Skeletal muscle tissue (tissue), 4 donors: Measurements from ENCODE around the gene CHTF18. TPM values are rescaled to one million over a fixed set of nuclear protein-coding genes. Genes with fewer than 3 reads are reported as not detected.
A peak's percentile ranks its signal among the peaks of the same experiment; 100 is the strongest.

Experiments
- H3K27ac ChIP-seq: one replicate; pipeline ENCODE4 v1.7.0; 2013; ENCODE audit warnings: mild to moderate bottlenecking, low read depth, low read length, inconsistent platforms
- H3K27me3 ChIP-seq, 3 donors: one replicate each; pipeline ENCODE4 v1.7.0; 2013; ENCODE audit warnings: low read length in 3 of 3; ENCODE audit not compliant: control insufficient read depth in 3 of 3, insufficient read depth in 3 of 3
- H3K36me3 ChIP-seq, 3 donors: one replicate each; pipeline ENCODE4 v1.7.0; 2013; ENCODE audit warnings: low read length in 3 of 3; ENCODE audit not compliant: control insufficient read depth in 3 of 3, insufficient read depth in 3 of 3
- H3K4me1 ChIP-seq, 3 donors: one replicate each; pipeline ENCODE4 v1.7.0; 2013; ENCODE audit warnings: low read length in 3 of 3, mild to moderate bottlenecking in 3 of 3; ENCODE audit not compliant: control insufficient read depth in 3 of 3, insufficient read depth in 3 of 3
- H3K4me3 ChIP-seq, 3 donors: one replicate each; pipeline ENCODE4 v1.7.0; 2013; ENCODE audit warnings: low read length in 3 of 3
- H3K9ac ChIP-seq, 3 donors: one replicate each; pipeline ENCODE4 v1.7.0; 2013; ENCODE audit warnings: low read length in 3 of 3, mild to moderate bottlenecking in 3 of 3, moderate library complexity in 2 of 3, low read depth in 1 of 3
- H3K9me3 ChIP-seq, 3 donors: one replicate each; pipeline ENCODE4 v1.7.0; 2013; ENCODE audit warnings: low read length in 3 of 3; ENCODE audit not compliant: control insufficient read depth in 3 of 3
- total RNA-seq: library from RNA; depleted of rRNA; stranded (reverse); fragments of >200 nt; gene quantifications from one replicate; pipeline ENCODE4 v1.2.3, GENCODE V29; 2014
- donor health status: Osteomylitis.

Gene CHTF18
- total RNA-seq, 1 donor from 2014 or later: 4.2 TPM

DNA sequence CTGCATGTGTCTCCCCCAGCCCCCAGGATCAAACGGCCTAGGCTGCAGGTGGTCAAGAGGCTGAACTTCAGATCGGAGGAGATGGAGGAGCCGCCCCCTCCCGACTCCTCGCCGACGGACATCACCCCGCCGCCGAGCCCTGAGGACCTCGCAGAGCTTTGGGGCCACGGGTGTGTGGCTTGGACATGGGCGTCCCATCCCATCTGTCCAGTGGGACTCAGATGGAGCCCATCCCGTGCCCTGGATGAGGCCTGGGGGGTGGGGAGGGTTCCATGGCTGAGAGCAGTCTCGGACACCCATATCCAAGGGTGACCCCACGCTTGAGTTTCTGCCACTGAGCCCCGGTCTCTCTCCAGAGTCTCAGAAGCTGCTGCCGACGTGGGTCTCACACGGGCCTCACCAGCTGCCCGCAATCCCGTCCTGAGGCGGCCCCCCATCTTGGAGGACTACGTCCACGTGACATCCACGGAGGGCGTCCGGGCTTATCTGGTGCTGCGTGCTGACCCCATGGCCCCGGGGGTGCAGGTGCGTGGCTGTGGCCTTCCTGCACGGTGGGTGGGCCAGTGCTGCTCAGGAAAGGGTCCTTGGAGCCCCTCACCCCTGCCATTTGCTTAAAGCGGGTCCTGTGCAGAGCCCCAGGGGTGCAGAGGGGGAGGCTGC lies 901 bp downstream of the CHTF18 start:
- peak overlapping the region; percentile 57 to 74 (median 62) for H3K9ac ChIP-seq
- H3K27me3 ChIP-seq: peaks cover 0 to 2% (median 0%) of the 10 kb centered on the region in 3 donors
- no peaks in the 10 kb centered on the region for H3K9me3 ChIP-seq
- peaks cover 11 to 24% (median 15%) of the 10 kb centered on the region in 3 donors for H3K4me1 ChIP-seq
- H3K4me3 ChIP-seq: peak overlapping the region; percentile 77 to 83 (median 78)
- H3K27ac ChIP-seq: no peak overlapping the region
- peaks cover 5 to 14% (median 6%) of the 10 kb centered on the region in 3 donors for H3K36me3 ChIP-seq

DNA sequence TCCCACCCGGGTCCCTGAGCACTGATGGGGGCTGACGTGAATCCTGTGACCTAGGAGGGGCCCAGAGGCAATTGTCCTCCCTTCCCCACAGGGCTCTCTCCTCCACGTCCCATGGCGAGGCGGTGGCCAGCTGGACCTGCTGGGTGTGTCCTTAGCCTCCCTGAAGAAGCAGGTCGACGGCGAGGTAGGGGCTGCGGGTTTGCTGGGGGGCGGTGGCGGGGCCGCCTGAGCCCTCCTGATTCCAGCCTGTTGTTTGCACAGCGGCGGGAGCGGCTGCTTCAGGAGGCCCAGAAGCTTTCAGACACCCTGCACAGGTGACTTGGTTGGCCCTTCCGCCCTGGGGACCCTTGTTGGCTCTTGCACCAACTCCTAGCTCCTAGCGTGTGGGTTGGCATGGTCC lies 1.7 kb downstream of the CHTF18 start:
- Histone ChIP-seq H3K27me3 (no peaks in the 10 kb centered on the region), H3K9ac (no peak overlapping the region), H3K4me3 (no peak overlapping the region), H3K4me1 (peaks cover 11 to 24% (median 15%) of the 10 kb centered on the region in 3 donors), H3K36me3 (peaks cover 5 to 14% (median 6%) of the 10 kb centered on the region in 3 donors), H3K9me3 (no peaks in the 10 kb centered on the region), H3K27ac (no peak overlapping the region)

DNA sequence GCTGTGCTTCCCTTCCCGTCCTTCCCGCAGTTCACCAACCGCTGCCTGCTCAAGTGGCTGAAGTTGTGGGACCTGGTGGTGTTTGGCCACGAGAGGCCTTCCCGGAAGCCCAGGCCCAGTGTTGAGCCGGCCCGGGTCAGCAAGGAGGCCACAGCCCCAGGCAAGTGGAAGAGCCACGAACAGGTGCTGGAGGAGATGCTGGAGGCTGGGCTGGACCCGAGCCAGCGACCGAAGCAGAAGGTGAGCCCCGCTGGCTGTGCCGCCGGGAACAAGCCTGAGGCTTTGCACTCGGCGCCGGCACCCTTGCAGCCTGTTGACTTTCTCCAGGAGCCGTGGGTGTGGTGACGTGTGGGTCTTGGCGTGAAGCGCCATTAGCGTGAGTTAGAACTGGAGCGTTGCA lies 2.7 kb downstream of the CHTF18 start:
- H3K9me3 ChIP-seq: no peaks in the 10 kb centered on the region
- no peak overlapping the region for H3K4me3 ChIP-seq
- no peak overlapping the region for H3K9ac ChIP-seq
- H3K27ac ChIP-seq: no peak overlapping the region
- peaks cover 0 to 4% (median 0%) of the 10 kb centered on the region in 3 donors for H3K27me3 ChIP-seq
- peaks cover 3 to 13% (median 6%) of the 10 kb centered on the region in 3 donors for H3K36me3 ChIP-seq
- H3K4me1 ChIP-seq: peaks cover 11 to 24% (median 15%) of the 10 kb centered on the region in 3 donors

DNA sequence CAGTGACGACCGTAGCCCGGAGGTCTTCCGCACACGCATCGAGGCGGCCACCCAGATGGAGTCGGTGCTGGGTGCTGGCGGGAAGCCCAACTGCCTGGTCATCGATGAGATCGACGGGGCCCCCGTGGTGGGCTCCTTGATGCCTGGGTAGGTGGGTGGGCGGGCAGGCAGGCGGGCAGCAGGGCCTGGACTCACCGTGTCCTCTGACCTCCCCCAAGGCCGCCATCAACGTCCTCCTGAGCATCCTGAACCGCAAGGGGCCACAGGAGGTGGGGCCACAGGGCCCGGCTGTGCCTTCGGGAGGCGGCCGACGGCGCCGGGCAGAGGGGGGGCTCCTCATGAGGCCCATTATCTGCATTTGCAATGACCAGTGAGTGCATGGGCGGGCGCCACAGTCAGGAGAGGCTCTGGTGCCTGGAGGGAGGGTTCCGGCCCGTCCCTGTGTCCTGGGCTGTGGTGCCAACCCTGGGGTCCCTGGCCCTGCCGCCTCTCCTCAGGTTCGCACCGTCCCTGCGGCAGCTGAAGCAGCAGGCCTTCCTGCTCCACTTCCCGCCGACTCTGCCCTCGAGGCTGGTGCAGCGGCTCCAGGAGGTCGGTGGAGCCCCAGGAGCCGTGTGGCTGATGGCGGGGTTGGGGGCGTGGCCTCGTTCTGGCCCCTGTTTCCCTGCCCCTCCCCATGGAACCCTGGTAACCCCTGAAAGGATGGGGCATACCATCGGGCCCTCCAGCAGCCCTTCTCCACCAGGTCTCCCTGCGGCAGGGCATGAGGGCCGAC lies 4.0 kb downstream of the CHTF18 start:
- Histone ChIP-seq H3K9me3 (no peaks in the 10 kb centered on the region), H3K27me3 (peaks cover 0 to 8% (median 2%) of the 10 kb centered on the region in 3 donors), H3K4me3 (no peak overlapping the region), H3K27ac (no peak overlapping the region), H3K36me3 (peaks cover 0 to 8% (median 0%) of the 10 kb centered on the region in 3 donors), H3K4me1 (peaks cover 10 to 16% (median 10%) of the 10 kb centered on the region in 3 donors), H3K9ac (no peak overlapping the region)

DNA sequence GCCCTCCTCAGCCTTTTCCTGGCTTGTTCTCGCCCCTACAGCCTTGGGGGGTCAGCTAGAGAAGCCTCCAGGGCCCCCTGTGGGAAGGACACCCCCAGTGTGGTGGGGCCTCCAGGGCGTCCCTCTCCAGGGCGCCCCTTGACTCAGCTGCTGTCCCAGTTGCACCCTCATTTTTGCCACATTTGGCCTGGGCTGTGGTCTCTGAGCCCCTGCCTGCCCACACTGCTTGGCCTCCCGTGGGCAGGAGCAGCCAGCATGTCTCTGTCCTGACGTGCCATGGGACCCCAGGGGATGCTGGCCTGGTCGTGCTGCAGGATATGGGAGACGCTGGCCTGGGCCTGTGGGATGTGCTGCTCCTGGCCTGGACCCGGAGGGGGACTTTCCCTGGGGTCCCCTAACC lies 5.0 kb downstream of the CHTF18 start:
- H3K36me3 ChIP-seq: peaks cover 0 to 8% (median 0%) of the 10 kb centered on the region in 3 donors
- no peak overlapping the region for H3K9ac ChIP-seq

DNA sequence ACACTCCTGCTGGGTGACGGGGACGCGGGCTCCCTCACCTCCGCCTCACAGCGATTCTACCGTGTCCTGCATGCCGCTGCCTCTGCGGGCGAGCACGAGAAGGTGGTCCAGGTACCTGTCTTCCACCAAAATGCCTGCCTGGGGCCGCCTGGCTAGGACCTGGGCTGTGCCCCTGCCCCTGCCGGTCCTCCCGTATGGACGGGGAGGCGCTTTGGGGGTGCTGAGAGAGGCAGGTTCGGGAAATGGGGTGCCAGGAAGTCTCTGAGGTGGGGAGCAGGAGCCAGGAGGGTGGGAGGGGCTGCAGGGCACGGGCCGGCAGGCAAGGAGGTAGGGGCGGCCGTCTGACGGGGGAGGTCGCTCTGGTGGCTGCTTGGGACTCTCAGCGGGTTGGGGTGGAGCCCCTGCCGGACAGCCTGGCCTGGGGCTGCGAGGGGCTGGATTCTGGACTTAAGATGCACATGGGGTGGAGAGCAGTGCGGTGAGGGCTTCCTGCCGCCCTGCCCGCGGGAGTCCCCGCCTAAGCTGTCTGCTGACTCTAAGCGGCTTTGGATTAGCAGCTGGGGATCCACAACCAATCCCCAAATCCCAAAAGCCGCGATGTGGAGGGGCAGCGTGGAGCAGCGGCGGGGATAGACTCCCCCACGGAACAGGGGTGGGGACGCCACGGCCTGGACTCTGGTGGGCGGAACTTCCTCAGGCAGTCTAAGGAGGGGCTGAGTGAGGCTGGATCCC lies 5.8 kb downstream of the CHTF18 start:
- Histone ChIP-seq H3K27me3 (peaks cover 4 to 17% (median 15%) of the 10 kb centered on the region in 3 donors), H3K9ac (no peak overlapping the region), H3K36me3 (peaks cover 0 to 8% (median 0%) of the 10 kb centered on the region in 3 donors), H3K9me3 (no peaks in the 10 kb centered on the region), H3K4me1 (peaks cover 0 to 3% (median 0%) of the 10 kb centered on the region in 3 donors), H3K4me3 (no peak overlapping the region), H3K27ac (no peak overlapping the region)

More for the DNA sequence above, 5.0 kb downstream of the CHTF18 start:
- Histone ChIP-seq H3K4me3 (no peak overlapping the region), H3K4me1 (peaks cover 5 to 11% (median 6%) of the 10 kb centered on the region in 3 donors), H3K9me3 (no peaks in the 10 kb centered on the region), H3K27ac (no peak overlapping the region), H3K27me3 (peaks cover 0 to 9% (median 8%) of the 10 kb centered on the region in 3 donors)

DNA sequence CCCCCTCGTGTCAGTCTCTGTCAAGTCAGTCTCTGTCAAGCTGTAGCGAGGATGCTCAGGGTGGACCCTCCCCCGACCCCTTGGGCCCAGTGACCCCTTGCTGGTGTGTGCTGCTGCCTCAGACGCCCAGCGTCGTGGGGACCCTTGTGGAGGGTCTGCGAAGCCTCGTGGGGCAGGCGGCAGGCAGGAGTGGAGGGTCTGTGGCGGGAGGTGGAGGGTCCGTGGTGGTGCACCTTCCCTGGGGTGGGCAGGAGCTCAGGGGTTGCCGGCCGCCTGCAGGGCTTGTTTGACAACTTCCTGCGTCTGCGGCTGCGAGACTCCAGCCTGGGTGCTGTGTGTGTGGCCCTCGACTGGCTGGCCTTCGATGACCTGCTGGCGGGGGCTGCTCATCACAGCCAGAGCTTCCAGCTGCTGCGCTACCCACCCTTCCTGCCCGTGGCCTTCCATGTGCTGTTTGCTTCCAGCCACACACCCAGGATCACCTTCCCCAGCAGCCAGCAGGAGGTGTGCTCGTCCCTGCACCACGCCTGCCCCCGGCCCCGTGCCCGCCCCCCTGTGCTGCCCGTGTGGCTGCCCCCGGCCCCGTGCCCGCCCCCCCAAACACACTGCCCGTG lies 6.5 kb downstream of the CHTF18 start:
- H3K9ac ChIP-seq: no peak overlapping the region
- H3K36me3 ChIP-seq: peaks cover 0 to 8% (median 0%) of the 10 kb centered on the region in 3 donors
- no peaks in the 10 kb centered on the region for H3K9me3 ChIP-seq
- no peaks in the 10 kb centered on the region for H3K4me1 ChIP-seq
- H3K4me3 ChIP-seq: no peak overlapping the region
- peaks cover 4 to 23% (median 15%) of the 10 kb centered on the region in 3 donors for H3K27me3 ChIP-seq
- H3K27ac ChIP-seq: no peak overlapping the region

DNA sequence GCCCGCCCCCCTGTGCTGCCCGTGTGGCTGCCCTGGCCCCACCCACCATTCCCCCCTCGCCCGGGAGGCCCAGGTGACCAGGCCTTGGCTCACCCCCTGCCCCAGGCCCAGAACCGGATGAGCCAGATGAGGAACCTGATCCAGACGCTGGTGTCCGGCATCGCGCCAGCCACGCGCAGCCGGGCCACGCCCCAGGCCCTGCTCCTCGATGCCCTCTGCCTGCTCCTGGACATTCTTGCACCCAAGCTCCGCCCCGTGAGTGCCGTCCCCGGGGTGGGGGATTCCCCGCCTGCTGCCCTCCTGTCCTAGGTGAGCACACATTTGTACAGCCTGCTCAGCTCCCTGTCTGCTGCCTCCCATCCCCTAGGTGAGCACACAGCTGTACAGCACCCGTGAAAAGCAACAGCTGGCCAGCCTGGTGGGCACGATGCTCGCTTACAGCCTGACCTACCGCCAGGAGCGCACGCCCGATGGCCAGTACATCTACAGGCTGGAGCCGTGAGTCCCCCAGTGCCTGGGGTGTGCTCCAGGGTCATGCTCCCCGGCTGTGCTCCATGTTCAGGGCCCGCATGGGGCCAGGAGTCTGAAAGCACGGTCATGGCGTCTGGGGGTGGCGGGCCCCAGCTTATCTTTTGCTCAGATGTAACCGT lies 7.3 kb downstream of the CHTF18 start:
- H3K4me1 ChIP-seq: no peaks in the 10 kb centered on the region
- no peak overlapping the region for H3K4me3 ChIP-seq
- H3K9ac ChIP-seq: no peak overlapping the region
- peaks cover 0 to 8% (median 0%) of the 10 kb centered on the region in 3 donors for H3K36me3 ChIP-seq
- H3K27ac ChIP-seq: no peak overlapping the region
- no peaks in the 10 kb centered on the region for H3K9me3 ChIP-seq
- peaks cover 4 to 30% (median 15%) of the 10 kb centered on the region in 3 donors for H3K27me3 ChIP-seq
